ENCODE results near the gene FHDC1.

DNA sequence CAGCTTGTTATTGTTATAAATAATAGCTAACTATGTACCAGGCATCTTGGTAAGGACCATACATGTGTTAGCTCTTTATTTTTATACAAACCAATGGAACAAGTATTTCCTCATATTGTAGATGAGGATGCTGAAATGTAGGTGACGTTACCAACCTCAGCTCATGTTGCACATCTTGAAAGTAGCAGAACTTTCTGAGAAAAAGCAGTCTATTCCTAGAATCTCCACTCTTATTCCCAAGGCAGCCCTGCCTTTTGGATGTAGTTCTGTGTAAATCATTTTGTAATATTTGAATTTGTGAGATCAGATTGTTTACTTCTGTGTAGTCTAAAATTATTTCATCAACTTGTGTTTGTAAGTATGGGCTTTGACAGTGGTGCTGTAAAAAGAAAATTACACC is 5.3 kb downstream of the FHDC1 start:
- TF ChIP-seq, protein P1, sequence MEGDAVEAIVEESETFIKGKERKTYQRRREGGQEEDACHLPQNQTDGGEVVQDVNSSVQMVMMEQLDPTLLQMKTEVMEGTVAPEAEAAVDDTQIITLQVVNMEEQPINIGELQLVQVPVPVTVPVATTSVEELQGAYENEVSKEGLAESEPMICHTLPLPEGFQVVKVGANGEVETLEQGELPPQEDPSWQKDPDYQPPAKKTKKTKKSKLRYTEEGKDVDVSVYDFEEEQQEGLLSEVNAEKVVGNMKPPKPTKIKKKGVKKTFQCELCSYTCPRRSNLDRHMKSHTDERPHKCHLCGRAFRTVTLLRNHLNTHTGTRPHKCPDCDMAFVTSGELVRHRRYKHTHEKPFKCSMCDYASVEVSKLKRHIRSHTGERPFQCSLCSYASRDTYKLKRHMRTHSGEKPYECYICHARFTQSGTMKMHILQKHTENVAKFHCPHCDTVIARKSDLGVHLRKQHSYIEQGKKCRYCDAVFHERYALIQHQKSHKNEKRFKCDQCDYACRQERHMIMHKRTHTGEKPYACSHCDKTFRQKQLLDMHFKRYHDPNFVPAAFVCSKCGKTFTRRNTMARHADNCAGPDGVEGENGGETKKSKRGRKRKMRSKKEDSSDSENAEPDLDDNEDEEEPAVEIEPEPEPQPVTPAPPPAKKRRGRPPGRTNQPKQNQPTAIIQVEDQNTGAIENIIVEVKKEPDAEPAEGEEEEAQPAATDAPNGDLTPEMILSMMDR (IDR thresholded peaks at IDR 0.05) = no peak
- TF ChIP-seq POLR2A (IDR thresholded peaks at IDR 0.05) = no peak
- no peak for TF ChIP-seq EP300 (IDR thresholded peaks at IDR 0.05)
- no peak for TF ChIP-seq POLR2AphosphoS5 (IDR thresholded peaks at IDR 0.05)
